ENCODE data around the gene OR7A5.
A peak's percentile ranks its signal among the peaks of the same experiment; 100 is the strongest.

OR7A5 gene

GRCh38 chr19:14835011-14835410 is at the start of gene OR7A5, which contains the start of gene OR7C1:
Gene OR7A5 (minus strand): TSS chr19:14835185. CDS start chr19:14828241, 6,944 bp downstream.
Gene OR7C1 (minus strand): TSS chr19:14835185. CDS start chr19:14800136, 35,049 bp downstream.
- no peak for DNase-seq (ENCODE audit: low read depth)
- peaks cover 8% of the 10 kb centered on the region for H3K9me3 ChIP-seq (ENCODE audit: control insufficient read depth, low read length)
- H3K4me1 ChIP-seq (ENCODE audit: control insufficient read depth, insufficient read depth, low read length), result peaks cover 9% of the 10 kb centered on the region
- H3K36me3 ChIP-seq (ENCODE audit: control insufficient read depth, insufficient read depth, low read length, severe bottlenecking), result no peaks in the 10 kb centered on the region
- H3K4me3 ChIP-seq (ENCODE audit: low read length), result no peak within 1 kb of the TSS
- H3K9ac ChIP-seq (ENCODE audit: low read length), result no peak within 1 kb of the TSS
- no peaks in the 10 kb centered on the region for H3K27me3 ChIP-seq (replicated peaks; ENCODE audit: control insufficient read depth, insufficient read depth, low read length)

- no peak overlapping the region for H3K4me3 ChIP-seq (ENCODE audit: low read length)
- no peaks in the 10 kb centered on the region for H3K4me1 ChIP-seq (ENCODE audit: control insufficient read depth, insufficient read depth, low read length)
- peaks cover 45% of the 10 kb centered on the region for H3K27me3 ChIP-seq (replicated peaks; ENCODE audit: control insufficient read depth, insufficient read depth, low read length)
- H3K9ac ChIP-seq (ENCODE audit: low read length), result no peak overlapping the region
- peak; percentile 41 for DNase-seq (ENCODE audit: low read depth)
- no peaks in the 10 kb centered on the region for H3K9me3 ChIP-seq (ENCODE audit: control insufficient read depth, low read length)
- no peaks in the 10 kb centered on the region for H3K36me3 ChIP-seq (ENCODE audit: control insufficient read depth, insufficient read depth, low read length, severe bottlenecking)
Observed at GRCh38 chr19:14871619-14872230, 36.7 kb upstream of the OR7A5 start.

GRCh38 chr19:14868497-14868896 is 33.5 kb upstream of the OR7A5 start:
- Histone ChIP-seq H3K36me3 (ENCODE audit: control insufficient read depth, insufficient read depth, low read length, severe bottlenecking) (no peaks in the 10 kb centered on the region), H3K9ac (ENCODE audit: low read length) (no peak overlapping the region), H3K4me3 (ENCODE audit: low read length) (no peak overlapping the region), H3K27me3 (replicated peaks; ENCODE audit: control insufficient read depth, insufficient read depth, low read length) (peaks cover 39% of the 10 kb centered on the region), H3K9me3 (ENCODE audit: control insufficient read depth, low read length) (no peaks in the 10 kb centered on the region), H3K4me1 (ENCODE audit: control insufficient read depth, insufficient read depth, low read length) (no peaks in the 10 kb centered on the region)
- no peak for DNase-seq (ENCODE audit: low read depth)

GRCh38 chr19:14848822-14849221 is 13.8 kb upstream of the OR7A5 start, which contains the start of gene OR7A10:
Gene OR7A10 (minus strand): TSS chr19:14848922. CDS start chr19:14841877, 7,045 bp downstream.
- H3K9ac ChIP-seq (ENCODE audit: low read length), result no peak within 1 kb of the TSS
- no peaks in the 10 kb centered on the region for H3K4me1 ChIP-seq (ENCODE audit: control insufficient read depth, insufficient read depth, low read length)
- DNase-seq (ENCODE audit: low read depth), result no peak
- no peak within 1 kb of the TSS for H3K4me3 ChIP-seq (ENCODE audit: low read length)
- no peaks in the 10 kb centered on the region for H3K36me3 ChIP-seq (ENCODE audit: control insufficient read depth, insufficient read depth, low read length, severe bottlenecking)
- peaks cover 8% of the 10 kb centered on the region for H3K27me3 ChIP-seq (replicated peaks; ENCODE audit: control insufficient read depth, insufficient read depth, low read length)
- H3K9me3 ChIP-seq (ENCODE audit: control insufficient read depth, low read length), result peaks cover 2% of the 10 kb centered on the region

- H3K9me3 ChIP-seq (ENCODE audit: control insufficient read depth, low read length), result peaks cover 8% of the 10 kb centered on the region
- no peak for DNase-seq (ENCODE audit: low read depth)
- no peak overlapping the region for H3K4me3 ChIP-seq (ENCODE audit: low read length)
- H3K27me3 ChIP-seq (replicated peaks; ENCODE audit: control insufficient read depth, insufficient read depth, low read length), result peaks cover 18% of the 10 kb centered on the region
- H3K4me1 ChIP-seq (ENCODE audit: control insufficient read depth, insufficient read depth, low read length), result no peaks in the 10 kb centered on the region
- H3K36me3 ChIP-seq (ENCODE audit: control insufficient read depth, insufficient read depth, low read length, severe bottlenecking), result no peaks in the 10 kb centered on the region
- no peak overlapping the region for H3K9ac ChIP-seq (ENCODE audit: low read length)
Observed at GRCh38 chr19:14843578-14843977, 8.6 kb upstream of the OR7A5 start.

- Histone ChIP-seq H3K27me3 (replicated peaks; ENCODE audit: control insufficient read depth, insufficient read depth, low read length) (peaks cover 17% of the 10 kb centered on the region), H3K9me3 (ENCODE audit: control insufficient read depth, low read length) (peaks cover 8% of the 10 kb centered on the region), H3K4me3 (ENCODE audit: low read length) (no peak overlapping the region), H3K36me3 (ENCODE audit: control insufficient read depth, insufficient read depth, low read length, severe bottlenecking) (no peaks in the 10 kb centered on the region), H3K9ac (ENCODE audit: low read length) (no peak overlapping the region), H3K4me1 (ENCODE audit: control insufficient read depth, insufficient read depth, low read length) (no peaks in the 10 kb centered on the region)
- no peak for DNase-seq (ENCODE audit: low read depth)
Observed at GRCh38 chr19:14843169-14843568, 8.2 kb upstream of the OR7A5 start.

- Histone ChIP-seq H3K9ac (ENCODE audit: low read length) (no peak overlapping the region), H3K27me3 (replicated peaks; ENCODE audit: control insufficient read depth, insufficient read depth, low read length) (peaks cover 15% of the 10 kb centered on the region), H3K9me3 (ENCODE audit: control insufficient read depth, low read length) (peaks cover 8% of the 10 kb centered on the region), H3K4me3 (ENCODE audit: low read length) (no peak overlapping the region), H3K4me1 (ENCODE audit: control insufficient read depth, insufficient read depth, low read length) (peaks cover 3% of the 10 kb centered on the region), H3K36me3 (ENCODE audit: control insufficient read depth, insufficient read depth, low read length, severe bottlenecking) (no peaks in the 10 kb centered on the region)
- no peak for DNase-seq (ENCODE audit: low read depth)
Observed at GRCh38 chr19:14840206-14840605, 5.2 kb upstream of the OR7A5 start.

GRCh38 chr19:14837391-14837790 is 2.4 kb upstream of the OR7A5 start:
- Histone ChIP-seq H3K4me1 (ENCODE audit: control insufficient read depth, insufficient read depth, low read length) (peaks cover 9% of the 10 kb centered on the region), H3K36me3 (ENCODE audit: control insufficient read depth, insufficient read depth, low read length, severe bottlenecking) (no peaks in the 10 kb centered on the region), H3K4me3 (ENCODE audit: low read length) (no peak overlapping the region), H3K27me3 (replicated peaks; ENCODE audit: control insufficient read depth, insufficient read depth, low read length) (peaks cover 3% of the 10 kb centered on the region), H3K9me3 (ENCODE audit: control insufficient read depth, low read length) (peaks cover 8% of the 10 kb centered on the region), H3K9ac (ENCODE audit: low read length) (no peak overlapping the region)
- DNase-seq (ENCODE audit: low read depth), result no peak

- H3K4me3 ChIP-seq (ENCODE audit: low read length), result no peak overlapping the region
- H3K9me3 ChIP-seq (ENCODE audit: control insufficient read depth, low read length), result no peaks in the 10 kb centered on the region
- peaks cover 9% of the 10 kb centered on the region for H3K4me1 ChIP-seq (ENCODE audit: control insufficient read depth, insufficient read depth, low read length)
- no peak overlapping the region for H3K9ac ChIP-seq (ENCODE audit: low read length)
- H3K36me3 ChIP-seq (ENCODE audit: control insufficient read depth, insufficient read depth, low read length, severe bottlenecking), result no peaks in the 10 kb centered on the region
- no peak for DNase-seq (ENCODE audit: low read depth)
- no peaks in the 10 kb centered on the region for H3K27me3 ChIP-seq (replicated peaks; ENCODE audit: control insufficient read depth, insufficient read depth, low read length)
Observed at GRCh38 chr19:14830702-14831101, 4.3 kb downstream of the OR7A5 start.

- peaks cover 6% of the 10 kb centered on the region for H3K27me3 ChIP-seq (replicated peaks; ENCODE audit: control insufficient read depth, insufficient read depth, low read length)
- H3K9me3 ChIP-seq (ENCODE audit: control insufficient read depth, low read length), result no peaks in the 10 kb centered on the region
- H3K9ac ChIP-seq (ENCODE audit: low read length), result no peak overlapping the region
- H3K4me1 ChIP-seq (ENCODE audit: control insufficient read depth, insufficient read depth, low read length), result no peaks in the 10 kb centered on the region
- no peaks in the 10 kb centered on the region for H3K36me3 ChIP-seq (ENCODE audit: control insufficient read depth, insufficient read depth, low read length, severe bottlenecking)
- no peak overlapping the region for H3K4me3 ChIP-seq (ENCODE audit: low read length)
- DNase-seq (ENCODE audit: low read depth), result no peak
Observed at GRCh38 chr19:14826006-14826405, 9.0 kb downstream of the OR7A5 start.

GRCh38 chr19:14821937-14822336 is 13.0 kb downstream of the OR7A5 start:
- H3K4me3 ChIP-seq (ENCODE audit: low read length), result no peak overlapping the region

GRCh38 chr19:14818588-14818987 is 16.4 kb downstream of the OR7A5 start:
- Histone ChIP-seq H3K9ac (ENCODE audit: low read length) (no peak overlapping the region), H3K9me3 (ENCODE audit: control insufficient read depth, low read length) (peaks cover 4% of the 10 kb centered on the region), H3K36me3 (ENCODE audit: control insufficient read depth, insufficient read depth, low read length, severe bottlenecking) (no peaks in the 10 kb centered on the region), H3K4me3 (ENCODE audit: low read length) (no peak overlapping the region), H3K4me1 (ENCODE audit: control insufficient read depth, insufficient read depth, low read length) (no peaks in the 10 kb centered on the region), H3K27me3 (replicated peaks; ENCODE audit: control insufficient read depth, insufficient read depth, low read length) (peaks cover 6% of the 10 kb centered on the region)
- no peak for DNase-seq (ENCODE audit: low read depth)

More at GRCh38 chr19:14821937-14822336, 13.0 kb downstream of the OR7A5 start:
- Histone ChIP-seq H3K9ac (ENCODE audit: low read length) (no peak overlapping the region), H3K4me1 (ENCODE audit: control insufficient read depth, insufficient read depth, low read length) (no peaks in the 10 kb centered on the region), H3K9me3 (ENCODE audit: control insufficient read depth, low read length) (peaks cover 2% of the 10 kb centered on the region), H3K27me3 (replicated peaks; ENCODE audit: control insufficient read depth, insufficient read depth, low read length) (peaks cover 6% of the 10 kb centered on the region), H3K36me3 (ENCODE audit: control insufficient read depth, insufficient read depth, low read length, severe bottlenecking) (no peaks in the 10 kb centered on the region)
- no peak for DNase-seq (ENCODE audit: low read depth)
